Neural progenitor cell (in vitro differentiated cells): ENCODE data around the gene FXYD4. TPM values are rescaled to one million over a fixed set of nuclear protein-coding genes. Genes with fewer than 3 reads are reported as not detected.

Experiments used
- DNase-seq: peaks from one replicate; pipeline ENCODE4 v3.0.0-alpha.2; 2016; ENCODE audit warnings: low spot score
- H2AFZ ChIP-seq: fragments of 200-600 bp; sonication (generic); replicated peaks from 2 replicates; pipeline ENCODE4 v1.6.1; 2016; ENCODE audit warnings: antibody characterized with exemption
- H3F3A ChIP-seq: fragments of 200-600 bp; sonication (generic); 2 replicates; pipeline ENCODE4 v1.6.1; 2016; ENCODE audit warnings: antibody characterized with exemption, low read depth
- H3K27ac ChIP-seq: fragments of 200-600 bp; sonication (generic); 2 replicates; pipeline ENCODE4 v1.5.1; 2016; ENCODE audit warnings: mild to moderate bottlenecking
- H3K27me3 ChIP-seq: fragments of 200-600 bp; sonication (generic); 2 replicates; pipeline ENCODE4 v1.6.1; 2016; ENCODE audit warnings: mild to moderate bottlenecking, moderate library complexity
- H3K36me3 ChIP-seq: fragments of 200-600 bp; sonication (generic); 2 replicates; pipeline ENCODE4 v1.5.1; 2016
- H3K4me1 ChIP-seq: fragments of 200-600 bp; sonication (generic); 2 replicates; pipeline ENCODE4 v1.6.1; 2016; ENCODE audit warnings: mixed run types
- H3K4me2 ChIP-seq: fragments of 200-600 bp; sonication (generic); 2 replicates; pipeline ENCODE4 v1.6.1; 2016
- H3K4me3 ChIP-seq: fragments of 200-600 bp; sonication (generic); 2 replicates; pipeline ENCODE4 v1.5.1; 2016
- H3K79me2 ChIP-seq: fragments of 200-600 bp; sonication (generic); 2 replicates; pipeline ENCODE4 v1.6.1; 2016; ENCODE audit warnings: low read depth
- H3K9ac ChIP-seq: fragments of 200-600 bp; sonication (generic); 2 replicates; pipeline ENCODE4 v1.6.1; 2016
- H3K9me3 ChIP-seq: fragments of 200-600 bp; sonication (generic); 2 replicates; pipeline ENCODE4 v1.5.1; 2016; ENCODE audit warnings: low read depth
- H4K20me1 ChIP-seq: fragments of 200-600 bp; sonication (generic); 2 replicates; pipeline ENCODE4 v1.6.1; 2016; ENCODE audit warnings: low read depth
- H3K27ac Mint-ChIP-seq: 3 replicates; pipeline ENCODE4 v1.8.0; 2021; ENCODE audit warnings: mixed read lengths
- H3K27me3 Mint-ChIP-seq: 2 replicates; pipeline ENCODE4 v1.8.0; 2022; ENCODE audit warnings: low read depth, mild to moderate bottlenecking, inconsistent platforms, moderate library complexity, mixed read lengths; ENCODE audit not compliant: insufficient read depth
- H3K36me3 Mint-ChIP-seq: 3 replicates; pipeline ENCODE4 v1.8.0; 2021; ENCODE audit warnings: mixed read lengths
- H3K4me1 Mint-ChIP-seq: 3 replicates; pipeline ENCODE4 v1.8.0; 2021; ENCODE audit warnings: mixed read lengths
- H3K4me3 Mint-ChIP-seq: 3 replicates; pipeline ENCODE4 v1.8.0; 2021; ENCODE audit warnings: mild to moderate bottlenecking, moderate library complexity, mixed read lengths
- H3K9me3 Mint-ChIP-seq: 3 replicates; pipeline ENCODE4 v1.8.0; 2020; ENCODE audit warnings: mixed read lengths
- CTCF ChIP-seq: fragments of 200-600 bp; sonication (generic); IDR thresholded peaks from 2 replicates; pipeline ENCODE4 v1.5.1; 2017; ENCODE audit warnings: antibody characterized with exemption, mild to moderate bottlenecking
- EZH2 ChIP-seq: fragments of 200-600 bp; sonication (generic); IDR thresholded peaks from 2 replicates; pipeline ENCODE4 v1.6.1; 2017; ENCODE audit warnings: antibody characterized with exemption, mild to moderate bottlenecking, moderate library complexity
- EZH2phosphoT487 ChIP-seq: fragments of 200-600 bp; sonication (generic); IDR thresholded peaks from 2 replicates; pipeline ENCODE4 v1.6.1; 2017; ENCODE audit warnings: antibody characterized with exemption
- total RNA-seq: library from RNA; depleted of rRNA; stranded (reverse); fragments of >200 nt; gene quantifications from 2 replicates; pipeline ENCODE4 v1.2.3, GENCODE V29; 2015; ENCODE audit warnings: low replicate concordance

FXYD4 gene
- total RNA-seq, 1 donor from 2014 or later, result not detected

GRCh38 chr10:43338117-43338516 lies 33.3 kb upstream of the FXYD4 start:
- no peak for DNase-seq
- peaks cover 10% of the 10 kb centered on the region for H3K27me3 Mint-ChIP-seq
- Histone ChIP-seq H3K9me3 (no peaks in the 10 kb centered on the region), H3K27ac (no peak overlapping the region), H3K27me3 (peaks cover 7% of the 10 kb centered on the region), H3K4me1 (peaks cover 8% of the 10 kb centered on the region), H3F3A (peaks cover 6% of the 10 kb centered on the region), H4K20me1 (no peaks in the 10 kb centered on the region), H3K9ac (no peak overlapping the region), H2AFZ (no peak overlapping the region), H3K79me2 (no peaks in the 10 kb centered on the region), H3K4me2 (peak overlapping the region; percentile 35), H3K4me3 (no peak overlapping the region), H3K36me3 (no peaks in the 10 kb centered on the region)
- H3K36me3 Mint-ChIP-seq, result peaks cover 2% of the 10 kb centered on the region
- no peak overlapping the region for H3K27ac Mint-ChIP-seq
- no peak overlapping the region for H3K4me3 Mint-ChIP-seq
- no peaks in the 10 kb centered on the region for H3K9me3 Mint-ChIP-seq
- TF ChIP-seq EZH2 (no peak), CTCF (peak; percentile 10)
- H3K4me1 Mint-ChIP-seq, result peaks cover 9% of the 10 kb centered on the region

GRCh38 chr10:43339136-43339535 lies 32.3 kb upstream of the FXYD4 start:
- H3F3A ChIP-seq, result peaks cover 6% of the 10 kb centered on the region
- no peak overlapping the region for H2AFZ ChIP-seq

GRCh38 chr10:43340101-43340500 lies 31.3 kb upstream of the FXYD4 start:
- Mint-ChIP-seq H3K4me1 (peaks cover 9% of the 10 kb centered on the region), H3K36me3 (no peaks in the 10 kb centered on the region)

More at GRCh38 chr10:43339136-43339535, 32.3 kb upstream of the FXYD4 start:
- TF ChIP-seq EZH2, result no peak
- no peak for TF ChIP-seq CTCF
- no peak for TF ChIP-seq EZH2phosphoT487
- DNase-seq, result no peak
- Mint-ChIP-seq H3K4me3 (peak overlapping the region; percentile 52), H3K4me1 (peaks cover 9% of the 10 kb centered on the region), H3K27me3 (peaks cover 9% of the 10 kb centered on the region), H3K27ac (peak overlapping the region; percentile 9), H3K36me3 (no peaks in the 10 kb centered on the region), H3K9me3 (no peaks in the 10 kb centered on the region)
- Histone ChIP-seq H4K20me1 (no peaks in the 10 kb centered on the region), H3K4me1 (peaks cover 8% of the 10 kb centered on the region), H3K9me3 (no peaks in the 10 kb centered on the region), H3K27me3 (peaks cover 7% of the 10 kb centered on the region), H3K4me3 (no peak overlapping the region), H3K27ac (no peak overlapping the region), H3K4me2 (no peak overlapping the region), H3K36me3 (no peaks in the 10 kb centered on the region), H3K9ac (no peak overlapping the region), H3K79me2 (no peaks in the 10 kb centered on the region)

More at GRCh38 chr10:43340101-43340500, 31.3 kb upstream of the FXYD4 start:
- Histone ChIP-seq H3K4me1 (peaks cover 8% of the 10 kb centered on the region), H3K4me2 (no peak overlapping the region), H3K4me3 (no peak overlapping the region), H3K9ac (no peak overlapping the region), H3K27ac (no peak overlapping the region), H3K36me3 (no peaks in the 10 kb centered on the region), H3K79me2 (no peaks in the 10 kb centered on the region), H3K9me3 (no peaks in the 10 kb centered on the region), H2AFZ (no peak overlapping the region), H4K20me1 (no peaks in the 10 kb centered on the region), H3F3A (peaks cover 6% of the 10 kb centered on the region), H3K27me3 (peaks cover 7% of the 10 kb centered on the region)
- Mint-ChIP-seq H3K9me3 (no peaks in the 10 kb centered on the region), H3K27ac (no peak overlapping the region), H3K27me3 (peaks cover 9% of the 10 kb centered on the region), H3K4me3 (no peak overlapping the region)
- no peak for TF ChIP-seq EZH2phosphoT487
- no peak for TF ChIP-seq EZH2
- TF ChIP-seq CTCF, result no peak
- no peak for DNase-seq
